ENCODE measurements around the gene SLC38A8.

Gene SLC38A8

GRCh38 chr16:84040823-84041820 is 1.5 kb downstream of the SLC38A8 start:
- TF ChIP-seq, protein P1, sequence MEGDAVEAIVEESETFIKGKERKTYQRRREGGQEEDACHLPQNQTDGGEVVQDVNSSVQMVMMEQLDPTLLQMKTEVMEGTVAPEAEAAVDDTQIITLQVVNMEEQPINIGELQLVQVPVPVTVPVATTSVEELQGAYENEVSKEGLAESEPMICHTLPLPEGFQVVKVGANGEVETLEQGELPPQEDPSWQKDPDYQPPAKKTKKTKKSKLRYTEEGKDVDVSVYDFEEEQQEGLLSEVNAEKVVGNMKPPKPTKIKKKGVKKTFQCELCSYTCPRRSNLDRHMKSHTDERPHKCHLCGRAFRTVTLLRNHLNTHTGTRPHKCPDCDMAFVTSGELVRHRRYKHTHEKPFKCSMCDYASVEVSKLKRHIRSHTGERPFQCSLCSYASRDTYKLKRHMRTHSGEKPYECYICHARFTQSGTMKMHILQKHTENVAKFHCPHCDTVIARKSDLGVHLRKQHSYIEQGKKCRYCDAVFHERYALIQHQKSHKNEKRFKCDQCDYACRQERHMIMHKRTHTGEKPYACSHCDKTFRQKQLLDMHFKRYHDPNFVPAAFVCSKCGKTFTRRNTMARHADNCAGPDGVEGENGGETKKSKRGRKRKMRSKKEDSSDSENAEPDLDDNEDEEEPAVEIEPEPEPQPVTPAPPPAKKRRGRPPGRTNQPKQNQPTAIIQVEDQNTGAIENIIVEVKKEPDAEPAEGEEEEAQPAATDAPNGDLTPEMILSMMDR (IDR thresholded peaks at IDR 0.05; ENCODE audit: low read length, missing control alignments), result no peak
- no peak overlapping the region for H3K4me3 ChIP-seq (replicated peaks; ENCODE audit: low read depth, low read length)
- no peak for DNase-seq (ENCODE audit: low read depth)

DNA sequence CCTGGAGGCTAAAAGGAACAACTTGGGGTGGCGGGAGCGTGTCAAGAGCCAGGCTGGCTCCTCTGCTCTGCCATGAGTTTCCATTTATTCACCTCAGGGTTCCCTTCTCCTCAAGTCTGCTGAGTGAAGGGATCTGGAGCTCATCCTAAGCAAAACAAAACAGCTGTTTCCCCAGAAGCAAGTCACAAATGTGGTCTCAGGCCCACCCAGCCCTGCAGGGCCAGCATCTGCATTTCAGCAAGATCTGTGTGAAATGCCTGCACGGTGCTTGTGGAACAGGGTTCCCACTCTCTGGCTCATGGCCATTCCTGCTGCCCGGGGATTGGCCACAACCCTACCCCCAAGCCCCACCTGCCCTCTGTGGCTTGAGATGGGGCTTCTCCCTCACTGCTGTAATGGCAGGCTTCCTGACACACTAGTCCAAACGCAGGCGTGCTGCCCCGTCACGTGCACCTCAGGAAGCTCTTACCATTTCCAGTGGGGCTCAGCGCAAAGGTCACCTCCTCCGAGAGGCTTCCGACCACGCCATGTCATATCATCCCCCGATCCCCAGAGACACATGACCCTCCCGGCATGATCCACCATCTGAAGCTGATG is 2.3 kb downstream of the SLC38A8 start:
- H3K4me3 ChIP-seq (replicated peaks; ENCODE audit: low read depth, low read length), result no peak overlapping the region
- DNase-seq (ENCODE audit: low read depth), result no peak
- TF ChIP-seq, protein P1 (IDR thresholded peaks at IDR 0.05; ENCODE audit: low read length, missing control alignments), result no peak

DNA sequence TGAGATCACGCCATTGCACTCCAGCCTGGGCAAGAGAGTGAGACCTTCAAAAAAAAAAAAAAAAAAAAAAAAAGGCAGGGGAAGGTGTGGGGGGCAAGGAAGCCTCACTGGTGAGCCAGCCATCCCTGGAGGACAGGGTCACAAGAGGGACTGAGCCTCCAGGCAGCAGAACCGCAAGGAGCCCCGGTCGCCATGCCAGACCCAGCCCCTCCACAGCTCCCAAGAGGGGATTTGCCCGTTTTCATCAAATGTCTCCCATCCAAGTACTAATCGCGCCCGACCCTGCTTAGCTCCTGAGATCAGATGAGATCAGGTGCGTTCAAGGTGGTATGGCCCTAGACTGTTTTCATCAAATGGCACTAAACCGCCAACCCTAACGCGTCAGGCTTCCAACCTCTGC is 2.9 kb downstream of the SLC38A8 start:
- DNase-seq (ENCODE audit: low read depth), result no peak
- no peak overlapping the region for H3K4me3 ChIP-seq (replicated peaks; ENCODE audit: low read depth, low read length)
- TF ChIP-seq, protein P1 (IDR thresholded peaks at IDR 0.05; ENCODE audit: low read length, missing control alignments), result no peak

DNA sequence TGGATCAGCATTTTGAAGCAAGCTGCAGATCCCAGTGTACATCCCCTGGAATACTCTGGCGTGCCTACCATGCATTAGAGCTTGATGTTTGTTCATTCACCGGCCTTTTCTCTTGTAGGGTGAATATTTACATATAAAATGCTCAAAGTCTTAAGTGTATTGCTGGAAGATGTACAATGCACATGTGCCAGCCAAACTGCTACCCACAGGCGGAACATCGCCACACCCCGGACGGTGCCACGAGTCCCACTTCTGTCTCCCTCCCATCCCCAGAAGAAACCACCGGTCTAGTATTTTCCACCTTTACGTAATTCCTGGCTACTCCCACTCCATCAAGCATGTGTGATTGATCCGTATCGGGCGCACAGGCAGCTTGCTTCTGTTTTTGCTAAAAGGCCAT is 4.1 kb downstream of the SLC38A8 start:
- no peak overlapping the region for H3K4me3 ChIP-seq (replicated peaks; ENCODE audit: low read depth, low read length)
- no peak for DNase-seq (ENCODE audit: low read depth)
- TF ChIP-seq, protein P1 (IDR thresholded peaks at IDR 0.05; ENCODE audit: low read length, missing control alignments), result no peak

GRCh38 chr16:84036982-84037425 is 5.6 kb downstream of the SLC38A8 start:
- no peak for DNase-seq (ENCODE audit: low read depth)
- no peak overlapping the region for H3K4me3 ChIP-seq (replicated peaks; ENCODE audit: low read depth, low read length)
- TF ChIP-seq, protein P1 (IDR thresholded peaks at IDR 0.05; ENCODE audit: low read length, missing control alignments), result no peak

DNA sequence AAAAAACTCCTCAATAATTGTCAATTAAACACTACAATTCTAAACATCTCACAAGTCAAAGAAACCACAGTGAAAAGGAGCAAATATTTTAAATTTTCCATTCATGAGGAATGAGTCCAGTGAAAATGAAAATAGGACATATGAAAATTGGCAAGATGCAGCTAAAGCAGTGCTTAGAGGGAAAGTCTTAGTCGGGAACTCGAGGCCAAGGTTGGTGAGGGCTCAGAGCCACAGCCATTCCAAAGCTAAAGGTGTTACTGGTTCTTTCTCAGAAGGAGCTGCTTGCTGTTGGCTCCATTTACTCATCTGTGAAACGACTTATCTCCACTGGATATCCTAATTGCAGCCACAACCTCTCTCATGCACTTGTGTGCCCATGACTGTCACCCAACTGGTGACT is 6.5 kb downstream of the SLC38A8 start:
- no peak overlapping the region for H3K4me3 ChIP-seq (replicated peaks; ENCODE audit: low read depth, low read length)
- no peak for DNase-seq (ENCODE audit: low read depth)
- TF ChIP-seq, protein P1 (IDR thresholded peaks at IDR 0.05; ENCODE audit: low read length, missing control alignments), result no peak
